GM12874 (cell line): ENCODE measurements around the gene GTF3C6.

Experiments used
- CTCF ChIP-seq: IDR thresholded peaks from 2 replicates; pipeline ENCODE4 v1.5.1; 2011; ENCODE audit warnings: low read depth, mild to moderate bottlenecking, control low read depth, low read length, moderate library complexity; ENCODE audit not compliant: insufficient read depth

GTF3C6 gene, protein sequence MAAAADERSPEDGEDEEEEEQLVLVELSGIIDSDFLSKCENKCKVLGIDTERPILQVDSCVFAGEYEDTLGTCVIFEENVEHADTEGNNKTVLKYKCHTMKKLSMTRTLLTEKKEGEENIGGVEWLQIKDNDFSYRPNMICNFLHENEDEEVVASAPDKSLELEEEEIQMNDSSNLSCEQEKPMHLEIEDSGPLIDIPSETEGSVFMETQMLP

GRCh38 chr6:110958329-110959192 is at the start of gene GTF3C6:
TSS of gene GTF3C6 (plus strand) at chr6:110958706. CDS start at chr6:110958770, 64 bp downstream.
- TF ChIP-seq CTCF, result no peak

- no peak for TF ChIP-seq CTCF
Measured at GRCh38 chr6:110930781-110931180, 27.7 kb upstream of the GTF3C6 start.

GRCh38 chr6:110933912-110934311 is 24.6 kb upstream of the GTF3C6 start:
- no peak for TF ChIP-seq CTCF

DNA sequence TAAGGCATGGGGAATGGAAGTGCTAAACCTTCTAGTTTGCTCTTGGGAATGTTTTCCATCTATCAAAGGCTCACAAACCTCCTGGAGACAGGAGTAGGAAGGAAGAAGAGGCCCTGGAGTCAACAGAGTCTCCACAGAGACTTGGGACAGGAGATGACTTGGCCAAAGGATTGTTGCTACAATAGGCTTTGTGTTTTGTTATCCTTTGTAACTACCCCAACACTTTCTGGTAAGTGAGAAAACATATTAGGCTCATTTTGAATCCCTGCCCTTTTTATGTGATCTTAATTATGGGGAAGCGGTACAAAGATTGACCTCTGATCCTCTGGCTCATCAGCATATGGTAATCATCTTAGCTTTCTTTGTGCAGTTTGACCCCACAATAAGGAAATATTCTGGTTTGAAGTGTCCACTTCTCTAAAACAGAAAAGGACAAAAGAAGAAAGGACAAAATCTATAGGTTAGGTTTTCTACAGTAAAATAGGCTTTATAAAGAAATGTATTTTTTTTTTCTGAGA is 24.1 kb upstream of the GTF3C6 start:
- no peak for TF ChIP-seq CTCF

DNA sequence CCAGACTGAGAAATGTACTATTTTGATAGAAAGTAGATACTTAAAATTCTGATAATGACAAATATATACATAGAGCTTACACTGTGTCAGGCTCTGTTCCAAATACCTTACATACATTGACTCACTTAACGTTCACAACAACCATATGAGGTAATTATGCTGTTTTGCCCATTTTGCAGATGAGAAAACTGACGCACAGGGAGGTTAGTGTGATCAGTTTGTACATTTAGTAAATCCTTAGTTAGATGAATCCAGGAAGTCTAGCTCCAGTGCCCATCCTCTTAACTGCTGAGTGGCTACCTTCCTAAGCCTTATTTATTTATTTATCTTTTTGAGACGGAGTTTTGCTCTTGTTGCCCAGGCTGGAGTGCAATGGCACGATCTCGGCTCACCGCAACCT is 23.3 kb upstream of the GTF3C6 start:
- TF ChIP-seq CTCF, result no peak

GRCh38 chr6:110938171-110938570 is 20.3 kb upstream of the GTF3C6 start:
- TF ChIP-seq CTCF, result no peak

GRCh38 chr6:110939429-110940200 is 18.9 kb upstream of the GTF3C6 start:
- no peak for TF ChIP-seq CTCF
